ENCODE measurements around the gene VANGL1.

The VANGL1 gene

GRCh38 chr1:115727706-115728249 is 86.0 kb downstream of the VANGL1 start:
- in situ Hi-C loops (cut with MboI; ENCODE audit: low sequenced_read_pairs) = no loop called here

GRCh38 chr1:115728341-115728740 is 86.6 kb downstream of the VANGL1 start:
- in situ Hi-C loops (cut with MboI; ENCODE audit: low sequenced_read_pairs) = no loop called here

GRCh38 chr1:115729756-115730155 is 88.0 kb downstream of the VANGL1 start:
- in situ Hi-C loops (cut with MboI; ENCODE audit: low sequenced_read_pairs) = no loop called here

GRCh38 chr1:115732316-115732715 is 90.5 kb downstream of the VANGL1 start:
- in situ Hi-C loops (cut with MboI; ENCODE audit: low sequenced_read_pairs) = no loop called here

GRCh38 chr1:115740811-115741210 is 99.0 kb downstream of the VANGL1 start:
- in situ Hi-C loops (cut with MboI; ENCODE audit: low sequenced_read_pairs) = no loop called here

GRCh38 chr1:115744646-115745275 is 103.0 kb downstream of the VANGL1 start:
- in situ Hi-C loops (cut with MboI; ENCODE audit: low sequenced_read_pairs) = no loop called here

GRCh38 chr1:115746021-115746690 is 104.4 kb downstream of the VANGL1 start:
- in situ Hi-C loops (cut with MboI; ENCODE audit: low sequenced_read_pairs) = no loop called here
